Measurements from ENCODE around the gene TLE5. TPM values are rescaled to one million over a fixed set of nuclear protein-coding genes. Genes with fewer than 3 reads are reported as not detected.

Gene TLE5
- total RNA-seq, 6 experiments from 2014 or later = 119 to 198 (median 152) TPM

DNA sequence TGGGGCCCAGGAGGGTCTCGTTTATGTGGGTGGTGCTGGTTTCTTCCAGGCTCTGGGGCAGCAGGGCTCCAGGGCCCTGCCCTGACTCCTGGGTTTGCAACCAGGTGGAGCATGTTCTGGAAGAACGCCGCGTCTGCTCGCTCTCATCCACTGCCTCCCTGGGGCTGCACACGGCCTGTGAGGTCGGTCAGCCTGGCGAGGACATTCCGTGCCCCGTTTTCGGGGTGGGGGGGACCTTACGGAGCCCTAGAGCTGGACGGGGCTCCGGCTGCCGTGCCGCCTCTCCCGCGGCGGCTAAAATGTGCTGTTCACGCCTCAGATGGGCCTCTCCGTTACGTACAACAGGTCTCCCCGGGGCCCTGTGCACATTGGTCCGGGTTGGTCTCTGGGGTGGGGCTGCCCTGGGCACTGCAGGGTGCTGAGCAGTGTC, 35.2 kb upstream of the TLE5 start:
- Histone ChIP-seq H3K36me3 (no peaks in the 10 kb centered on the region), H3K9me3 (no peaks in the 10 kb centered on the region), H3K4me3 (no peak overlapping the region), H3K27me3 (no peaks in the 10 kb centered on the region), H3K27ac (peak overlapping the region; percentile 47 to 76 (median 70)), H3K4me1 (peaks cover 0 to 50% (median 19%) of the 10 kb centered on the region in 4 donors)
- DNase-seq (peak in 1 of 3 donors; percentile 46), ATAC-seq (no peak)
- WGBS (ENCODE audit: insufficient coverage, low coverage, low lambda C conversion rate, missing lambda C conversion rate) = 48% methylated on average over 13 of the region's 24 CpGs
- TF ChIP-seq POLR2A (IDR thresholded peaks at IDR 0.05) = no peak
- TF ChIP-seq, protein P1, sequence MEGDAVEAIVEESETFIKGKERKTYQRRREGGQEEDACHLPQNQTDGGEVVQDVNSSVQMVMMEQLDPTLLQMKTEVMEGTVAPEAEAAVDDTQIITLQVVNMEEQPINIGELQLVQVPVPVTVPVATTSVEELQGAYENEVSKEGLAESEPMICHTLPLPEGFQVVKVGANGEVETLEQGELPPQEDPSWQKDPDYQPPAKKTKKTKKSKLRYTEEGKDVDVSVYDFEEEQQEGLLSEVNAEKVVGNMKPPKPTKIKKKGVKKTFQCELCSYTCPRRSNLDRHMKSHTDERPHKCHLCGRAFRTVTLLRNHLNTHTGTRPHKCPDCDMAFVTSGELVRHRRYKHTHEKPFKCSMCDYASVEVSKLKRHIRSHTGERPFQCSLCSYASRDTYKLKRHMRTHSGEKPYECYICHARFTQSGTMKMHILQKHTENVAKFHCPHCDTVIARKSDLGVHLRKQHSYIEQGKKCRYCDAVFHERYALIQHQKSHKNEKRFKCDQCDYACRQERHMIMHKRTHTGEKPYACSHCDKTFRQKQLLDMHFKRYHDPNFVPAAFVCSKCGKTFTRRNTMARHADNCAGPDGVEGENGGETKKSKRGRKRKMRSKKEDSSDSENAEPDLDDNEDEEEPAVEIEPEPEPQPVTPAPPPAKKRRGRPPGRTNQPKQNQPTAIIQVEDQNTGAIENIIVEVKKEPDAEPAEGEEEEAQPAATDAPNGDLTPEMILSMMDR (IDR thresholded peaks at IDR 0.05) = no peak
- intact Hi-C loops (cut with DNase I) = no loop called here

- Histone ChIP-seq H3K27me3 (no peaks in the 10 kb centered on the region), H3K4me3 (no peak overlapping the region), H3K4me1 (peaks cover 0 to 47% (median 19%) of the 10 kb centered on the region in 4 donors), H3K27ac (peak overlapping the region; percentile 47 to 76 (median 70)), H3K36me3 (no peaks in the 10 kb centered on the region), H3K9me3 (no peaks in the 10 kb centered on the region)
- ATAC-seq (no peak), DNase-seq (peak in 1 of 3 donors; percentile 42)
- WGBS (ENCODE audit: insufficient coverage, low coverage, low lambda C conversion rate, missing lambda C conversion rate) = no CpG with 5 or more reads among the region's 11 CpGs
- intact Hi-C loops (cut with DNase I) = no loop called here
- TF ChIP-seq, protein P1 (IDR thresholded peaks at IDR 0.05) = no peak
- TF ChIP-seq POLR2A (IDR thresholded peaks at IDR 0.05) = no peak
Observed at GRCh38 chr19:3096902-3097326, 34.6 kb upstream of the TLE5 start.

- DNase-seq = peak in 2 of 3 donors; percentile 56 to 63
- TF ChIP-seq, protein P1 (IDR thresholded peaks at IDR 0.05) = no peak
- TF ChIP-seq POLR2A (IDR thresholded peaks at IDR 0.05) = no peak
- no peak for ATAC-seq
- WGBS (ENCODE audit: insufficient coverage, low coverage, low lambda C conversion rate, missing lambda C conversion rate) = 3% methylated on average over 12 of the region's 25 CpGs
- H3K36me3 ChIP-seq = no peaks in the 10 kb centered on the region
- peak overlapping the region in 2 of 3 donors; percentile 70 to 76 for H3K27ac ChIP-seq
- no peaks in the 10 kb centered on the region for H3K27me3 ChIP-seq
- intact Hi-C loops (cut with DNase I) = no loop called here
- H3K4me1 ChIP-seq = peaks cover 0 to 41% (median 17%) of the 10 kb centered on the region in 4 donors
- H3K9me3 ChIP-seq = no peaks in the 10 kb centered on the region
- H3K4me3 ChIP-seq = peak overlapping the region; percentile 87 to 93 (median 89)
Observed at GRCh38 chr19:3096267-3096901, 34.1 kb upstream of the TLE5 start.

- Histone ChIP-seq H3K27ac (peak overlapping the region; percentile 60 to 76 (median 60)), H3K36me3 (no peaks in the 10 kb centered on the region), H3K9me3 (no peaks in the 10 kb centered on the region), H3K27me3 (no peaks in the 10 kb centered on the region), H3K4me1 (peaks cover 0 to 39% (median 15%) of the 10 kb centered on the region in 4 donors), H3K4me3 (peak overlapping the region; percentile 87 to 93 (median 89))
- DNase-seq (peak; percentile 51 to 62 (median 57)), ATAC-seq (peak in 1 of 4 donors; percentile 9)
- intact Hi-C loops (cut with DNase I) = no loop called here
- no peak for TF ChIP-seq POLR2A (IDR thresholded peaks at IDR 0.05)
- TF ChIP-seq, protein P1 (IDR thresholded peaks at IDR 0.05) = no peak
- 1% methylated on average over 15 of the region's 31 CpGs for WGBS (ENCODE audit: insufficient coverage, low coverage, low lambda C conversion rate, missing lambda C conversion rate)
Observed at GRCh38 chr19:3095441-3096191, 33.3 kb upstream of the TLE5 start.
